GM18502 (cell line): ENCODE data around the gene AGPAT1.
A peak's percentile ranks its signal among the peaks of the same experiment; 100 is the strongest.
"Not testable (repeated sequence)": the region's sequence is repeated elsewhere in the genome, so short reads cannot be mapped to it uniquely, and the experiment has no call there.

Experiments used
- ATAC-seq: cut with Tn5 transposase; IDR thresholded peaks from one replicate; pipeline ENCODE4 v1.9.1; 2021; ENCODE audit warnings: mild to moderate bottlenecking; ENCODE audit not compliant: unreplicated experiment, poor library complexity

The AGPAT1 gene

DNA sequence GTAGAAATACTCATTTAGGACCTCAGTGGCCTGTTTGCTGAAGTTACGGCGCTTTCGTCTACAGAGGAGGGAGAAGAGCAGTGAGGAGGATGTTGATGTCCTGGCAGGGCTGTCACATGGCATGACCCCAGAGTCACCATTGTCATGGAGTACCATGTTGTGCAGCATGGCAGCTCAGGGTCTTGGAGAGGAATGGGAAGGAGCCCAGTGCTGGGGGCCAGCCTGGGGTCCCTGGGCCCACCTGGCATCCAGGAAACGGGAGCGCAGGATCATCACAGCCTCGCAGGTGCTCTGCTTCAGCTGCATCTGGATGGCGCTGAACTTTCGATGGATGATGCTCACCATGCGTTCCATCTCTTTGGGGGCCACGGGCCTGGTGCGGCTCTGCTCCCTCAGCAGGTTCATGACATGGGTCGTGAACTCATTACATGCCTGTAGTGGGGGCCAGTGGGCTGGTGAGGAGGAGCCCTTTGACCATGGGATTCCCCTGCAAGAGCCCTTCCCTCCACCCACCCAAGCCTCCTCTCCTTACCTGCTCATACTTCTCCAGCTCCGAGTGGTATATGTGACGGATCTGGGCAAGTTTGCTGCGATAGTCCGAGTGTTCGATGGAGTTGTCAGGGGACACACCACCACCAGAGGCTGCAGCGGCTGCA is 12.0 kb upstream of the AGPAT1 start:
- ATAC-seq = not testable (repeated sequence)

DNA sequence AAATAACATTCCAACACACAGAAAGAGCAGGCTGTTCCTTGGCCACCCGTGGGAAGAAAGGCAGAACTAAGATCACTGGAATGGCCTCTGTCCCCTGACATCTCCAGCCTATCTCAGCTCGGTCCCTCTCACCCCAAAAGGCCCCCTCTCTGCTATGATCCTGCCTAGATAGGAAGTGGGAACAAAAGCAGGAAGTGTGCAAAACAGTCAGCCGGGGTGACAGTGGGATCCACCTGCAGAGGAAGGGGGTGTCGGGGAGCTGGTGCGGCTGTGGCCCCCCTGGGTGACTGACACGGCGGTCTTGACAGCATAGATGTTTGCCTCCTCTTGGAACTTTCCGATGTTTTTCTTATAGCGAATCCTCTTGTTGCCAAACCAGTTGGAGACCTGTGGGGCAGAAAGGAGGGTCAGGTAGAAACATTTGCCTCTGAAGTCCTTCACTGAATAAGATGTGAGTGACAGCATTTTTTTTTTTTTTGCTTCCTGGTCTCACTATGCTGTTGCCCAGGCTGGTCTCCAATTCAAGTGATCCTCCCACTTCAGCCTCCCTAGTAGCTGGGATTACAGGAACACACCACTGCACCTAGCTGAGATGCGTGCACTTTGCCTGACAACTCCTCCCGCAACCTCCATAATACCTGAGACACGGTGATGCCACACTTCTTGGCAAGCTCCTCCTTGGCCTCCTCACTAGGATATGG is 11.3 kb upstream of the AGPAT1 start:
- ATAC-seq = no peak

DNA sequence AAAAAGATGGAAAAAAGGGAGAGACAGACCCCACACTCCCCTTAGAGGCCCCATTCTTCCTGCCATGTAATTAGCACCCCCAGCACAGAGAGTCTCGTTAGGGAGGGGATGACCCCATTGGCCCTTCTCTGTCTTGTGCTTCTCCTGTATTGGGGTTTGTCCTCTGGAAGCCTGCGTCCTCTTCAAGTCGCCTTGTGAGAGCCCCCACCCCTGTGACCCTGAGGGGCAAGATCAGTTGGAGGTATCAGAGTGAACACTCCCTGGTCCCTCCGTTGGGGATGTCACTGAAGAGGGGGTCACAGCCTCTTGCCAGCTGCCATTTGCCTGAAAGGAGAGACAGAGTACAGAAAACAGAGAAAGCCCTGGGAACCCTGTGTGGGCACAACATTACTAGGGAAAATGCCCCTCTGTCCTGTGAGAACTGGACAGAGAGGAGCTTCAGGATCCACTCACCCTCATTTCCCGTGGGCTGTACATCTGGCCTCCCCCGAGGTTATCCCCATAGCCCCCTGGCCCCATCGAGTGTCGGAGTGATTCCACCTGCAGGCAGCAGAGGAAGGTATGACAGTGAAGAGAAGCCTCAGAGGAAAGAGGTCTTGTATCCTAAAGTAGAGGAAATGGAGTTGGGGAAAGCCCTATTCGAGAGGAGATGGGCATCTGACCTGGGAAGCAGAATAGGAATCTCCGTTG is 10.4 kb upstream of the AGPAT1 start:
- not testable (repeated sequence) for ATAC-seq

DNA sequence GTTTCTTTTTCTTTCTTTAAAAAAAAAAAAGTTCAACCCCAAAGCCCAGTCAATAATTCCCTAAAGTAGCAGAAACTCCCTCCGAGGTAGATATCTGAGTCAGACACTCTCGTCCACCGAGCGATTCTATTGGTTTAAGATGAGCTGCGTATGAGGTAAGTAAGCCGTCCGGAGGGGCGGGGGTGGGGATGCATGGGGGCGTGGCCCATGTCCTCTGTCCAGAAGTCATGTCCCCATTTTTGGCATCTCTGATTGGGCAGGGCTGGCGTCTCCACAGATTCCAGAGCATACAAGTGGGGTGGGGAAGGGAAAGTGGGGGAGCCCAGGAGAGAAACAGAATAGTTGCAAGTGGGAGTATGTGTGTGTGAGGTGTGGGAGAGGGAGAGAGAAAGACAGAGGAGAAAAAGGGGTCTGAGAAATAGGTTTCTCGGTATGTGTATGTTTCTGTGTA is 9.8 kb upstream of the AGPAT1 start:
- ATAC-seq = not testable (repeated sequence)

DNA sequence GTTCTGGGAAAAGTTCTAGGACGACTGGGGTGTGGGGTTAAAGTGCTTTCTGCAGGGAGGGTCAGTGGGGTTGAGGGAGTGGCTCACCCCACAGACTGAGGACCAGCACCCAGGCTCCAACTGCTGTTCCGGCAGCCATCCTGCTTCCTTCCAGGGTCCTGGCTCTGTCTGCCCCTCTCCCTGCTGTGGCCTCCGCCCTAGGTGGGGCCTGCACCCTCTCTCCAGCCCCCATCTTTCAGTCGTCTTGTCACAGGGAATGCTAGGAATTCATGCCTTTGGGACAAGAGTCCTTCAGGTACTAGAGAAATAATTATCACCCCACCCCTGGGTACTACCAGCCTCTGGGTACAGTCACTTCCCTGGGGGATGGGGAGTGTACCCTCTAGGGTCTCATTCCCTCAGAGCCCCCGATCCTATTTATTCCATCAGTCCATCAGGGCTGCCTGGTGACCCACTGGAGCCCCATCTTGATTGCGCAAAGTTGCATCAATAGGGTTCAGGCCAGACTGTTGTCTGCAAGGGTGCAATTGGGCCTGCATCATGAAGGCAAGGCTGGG is 8.3 kb upstream of the AGPAT1 start, which contains the start of gene AGER:
TSS of gene AGER (minus strand) at position 170 of the 557 bp plus-strand sequence. CDS start at position 139, 31 bp downstream.
- no peak for ATAC-seq

DNA sequence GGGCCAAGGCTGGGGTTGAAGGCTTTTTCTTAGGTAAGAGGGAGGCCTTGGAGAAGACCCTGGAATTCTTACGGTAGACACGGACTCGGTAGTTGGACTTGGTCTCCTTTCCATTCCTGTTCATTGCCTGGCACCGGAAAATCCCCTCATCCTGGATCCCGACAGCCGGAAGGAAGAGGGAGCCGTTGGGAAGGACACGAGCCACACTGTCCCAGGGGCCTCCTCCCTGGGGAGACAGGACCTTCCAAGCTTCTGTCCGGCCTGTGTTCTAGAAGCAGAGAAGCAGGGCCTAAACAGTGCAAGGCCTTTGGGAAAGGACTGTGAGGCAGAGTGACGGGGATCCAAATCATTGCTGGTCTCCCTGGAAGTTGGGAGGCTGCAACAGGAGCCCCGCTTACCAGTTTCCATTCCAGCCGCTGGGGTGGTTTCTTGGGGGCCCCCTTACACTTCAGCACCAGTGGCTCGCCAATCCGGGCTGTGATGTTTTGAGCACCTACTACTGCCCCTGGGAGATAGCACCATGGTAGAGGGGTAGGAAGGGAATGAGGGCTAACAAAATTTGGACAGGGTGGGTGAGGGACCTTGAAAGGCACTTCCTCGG is 7.7 kb upstream of the AGPAT1 start:
- ATAC-seq = no peak

DNA sequence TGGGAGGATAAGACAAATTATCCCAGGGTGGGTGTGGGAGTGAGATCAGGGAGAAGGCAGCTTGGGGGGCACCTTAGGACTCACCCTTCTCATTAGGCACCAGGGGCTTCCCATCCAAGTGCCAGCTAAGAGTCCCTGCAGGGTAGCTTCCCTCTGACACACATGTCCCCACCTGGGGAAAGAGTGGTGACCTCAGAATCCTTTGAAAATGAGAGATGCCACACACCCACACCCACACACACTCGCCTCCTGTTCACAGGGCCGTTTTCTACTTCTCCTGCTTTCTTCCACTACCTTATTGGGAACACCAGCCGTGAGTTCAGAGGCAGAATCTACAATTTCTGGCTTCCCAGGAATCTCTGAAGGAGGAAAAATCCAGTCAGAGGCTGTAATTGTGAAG is 7.1 kb upstream of the AGPAT1 start:
- no peak for ATAC-seq

DNA sequence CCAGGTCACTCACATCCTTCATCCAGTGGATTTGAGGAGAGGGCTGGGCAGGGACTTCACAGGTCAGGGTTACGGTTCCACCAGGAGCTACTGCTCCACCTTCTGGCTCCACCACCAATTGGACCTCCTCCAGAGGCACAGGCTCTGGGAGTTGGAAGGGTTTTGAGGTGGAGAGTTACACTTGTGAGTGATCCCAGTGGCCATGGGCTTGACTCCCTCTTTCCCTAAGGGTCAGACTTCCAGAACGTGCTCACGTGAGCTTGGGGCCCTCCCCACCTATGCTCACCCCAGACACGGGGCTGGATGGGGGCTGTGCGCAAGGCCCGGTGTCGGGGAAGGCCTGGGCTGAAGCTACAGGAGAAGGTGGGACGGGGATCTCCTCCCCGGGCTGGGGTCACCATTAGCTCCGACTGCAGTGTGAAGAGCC is 6.7 kb upstream of the AGPAT1 start:
- ATAC-seq = no peak

DNA sequence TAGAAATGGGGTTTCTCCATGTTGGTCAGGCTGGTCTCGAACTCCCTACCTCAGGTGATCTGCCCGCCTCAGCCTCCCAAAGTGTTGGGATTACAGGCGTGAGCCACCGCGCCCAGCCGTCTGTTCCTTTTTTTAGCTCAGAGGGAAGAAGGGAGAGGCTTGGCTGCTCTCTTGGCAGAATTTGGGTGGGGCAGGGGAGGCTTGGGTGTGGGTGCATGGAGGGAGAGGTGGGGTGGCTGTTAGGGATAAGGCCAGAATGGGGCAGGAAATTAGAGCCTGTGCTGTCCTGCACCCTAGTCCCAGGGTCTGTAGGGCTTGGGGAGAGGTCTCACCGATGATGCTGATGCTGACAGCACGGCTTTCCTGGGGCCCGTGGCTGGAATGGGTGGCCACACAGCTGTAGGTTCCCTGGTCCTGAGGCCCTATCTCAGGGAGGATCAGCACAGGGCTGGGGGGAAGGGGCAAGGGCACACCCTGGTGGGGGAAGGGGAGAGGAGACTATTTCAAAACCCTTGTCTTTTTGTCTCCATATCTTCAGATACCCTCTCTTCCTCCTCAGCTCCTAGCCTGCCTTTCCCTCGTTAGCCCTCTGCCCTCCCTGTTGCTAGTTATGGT is 6.1 kb upstream of the AGPAT1 start:
- no peak for ATAC-seq

DNA sequence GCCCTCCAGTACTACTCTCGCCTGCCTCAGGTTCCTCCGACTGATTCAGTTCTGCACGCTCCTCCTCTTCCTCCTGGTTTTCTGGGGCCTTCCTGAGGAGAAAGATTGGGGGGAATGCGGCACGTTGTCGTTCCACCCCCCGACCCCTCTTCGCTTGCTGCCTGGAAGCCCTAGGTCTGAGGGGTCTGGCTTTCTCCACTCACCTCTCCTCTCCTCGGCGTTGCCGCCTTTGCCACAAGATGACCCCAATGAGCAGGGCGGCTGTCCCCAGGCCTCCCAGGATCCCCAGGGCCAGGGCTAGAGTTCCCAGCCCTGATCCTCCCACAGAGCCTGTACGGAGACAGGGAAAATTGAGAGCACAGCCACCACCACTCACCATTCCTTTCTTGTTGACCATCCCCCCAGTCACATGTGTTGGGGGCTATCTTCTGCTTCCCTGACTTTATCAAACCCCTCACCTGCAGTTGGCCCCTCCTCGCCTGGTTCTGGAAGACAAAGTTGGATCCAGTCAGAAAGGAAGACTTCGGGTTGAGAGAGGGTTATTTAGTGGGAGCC is 5.3 kb upstream of the AGPAT1 start:
- no peak for ATAC-seq

DNA sequence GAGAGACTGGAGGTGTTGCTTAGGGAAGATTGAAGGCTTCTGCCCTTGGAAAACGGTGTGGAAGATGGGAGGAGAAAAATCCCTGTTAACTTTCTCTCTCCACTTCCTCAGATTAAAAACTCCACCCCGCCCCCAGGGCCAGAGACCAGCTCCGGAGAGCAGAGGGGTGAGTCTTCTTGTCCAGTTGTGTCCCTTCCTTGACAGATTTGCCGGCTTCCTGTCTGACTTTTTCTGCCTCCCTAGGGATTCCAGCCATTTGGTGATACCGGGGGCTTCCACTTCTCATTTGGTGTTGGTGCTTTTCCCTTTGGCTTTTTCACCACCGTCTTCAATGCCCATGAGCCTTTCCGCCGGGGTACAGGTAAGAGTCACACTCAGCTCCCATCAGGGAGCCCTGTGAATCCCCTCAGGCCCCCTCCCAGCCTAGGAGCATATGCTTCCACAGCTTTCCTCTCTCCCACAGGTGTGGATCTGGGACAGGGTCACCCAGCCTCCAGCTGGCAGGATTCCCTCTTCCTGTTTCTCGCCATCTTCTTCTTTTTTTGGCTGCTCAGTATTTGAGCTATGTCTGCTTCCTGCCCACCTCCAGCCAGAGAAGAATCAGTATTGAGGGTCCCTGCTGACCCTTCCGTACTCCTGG is 4.0 kb upstream of the AGPAT1 start:
- ATAC-seq = no peak

DNA sequence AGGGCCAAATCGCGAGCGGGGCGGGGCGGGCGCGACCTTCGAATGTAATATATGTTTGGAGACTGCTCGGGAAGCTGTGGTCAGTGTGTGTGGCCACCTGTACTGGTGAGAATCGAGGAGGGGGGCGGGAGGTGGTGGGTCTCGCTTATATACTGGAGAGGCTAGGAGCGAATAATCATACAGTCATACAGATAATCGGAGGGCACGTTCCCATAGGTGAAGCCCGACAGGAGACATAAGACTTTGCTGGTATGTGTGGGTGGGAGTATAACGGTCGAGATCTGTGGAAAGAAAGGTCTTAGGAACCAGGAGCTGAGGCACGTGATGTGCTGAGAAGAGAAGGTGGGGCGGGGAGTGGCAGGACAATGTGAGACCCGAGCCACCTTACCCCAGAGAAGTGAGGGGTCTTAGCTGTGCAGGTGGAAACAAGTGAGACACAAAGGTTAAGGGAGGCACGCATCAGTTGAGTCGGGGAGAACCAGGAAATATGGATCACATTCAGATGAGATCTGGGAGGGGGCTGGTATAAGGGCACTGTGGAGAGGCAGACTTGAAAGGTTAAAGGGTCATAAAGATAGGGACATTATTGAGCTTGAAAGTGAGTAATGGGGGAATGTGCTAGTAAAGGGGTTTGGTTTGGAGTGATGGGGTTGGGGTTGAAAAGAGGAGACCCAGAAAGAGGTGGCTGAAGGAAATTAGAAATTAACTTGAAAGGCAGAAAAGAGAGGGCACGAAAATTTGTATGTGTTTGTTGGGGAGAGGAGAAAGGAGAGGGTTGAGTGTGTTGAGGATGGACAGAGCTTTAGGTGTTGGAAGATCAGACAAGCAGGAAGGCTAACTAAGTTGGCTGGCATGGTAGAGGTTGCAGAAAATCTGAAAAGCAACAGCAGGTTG is 2.9 kb upstream of the AGPAT1 start:
- no peak for ATAC-seq

DNA sequence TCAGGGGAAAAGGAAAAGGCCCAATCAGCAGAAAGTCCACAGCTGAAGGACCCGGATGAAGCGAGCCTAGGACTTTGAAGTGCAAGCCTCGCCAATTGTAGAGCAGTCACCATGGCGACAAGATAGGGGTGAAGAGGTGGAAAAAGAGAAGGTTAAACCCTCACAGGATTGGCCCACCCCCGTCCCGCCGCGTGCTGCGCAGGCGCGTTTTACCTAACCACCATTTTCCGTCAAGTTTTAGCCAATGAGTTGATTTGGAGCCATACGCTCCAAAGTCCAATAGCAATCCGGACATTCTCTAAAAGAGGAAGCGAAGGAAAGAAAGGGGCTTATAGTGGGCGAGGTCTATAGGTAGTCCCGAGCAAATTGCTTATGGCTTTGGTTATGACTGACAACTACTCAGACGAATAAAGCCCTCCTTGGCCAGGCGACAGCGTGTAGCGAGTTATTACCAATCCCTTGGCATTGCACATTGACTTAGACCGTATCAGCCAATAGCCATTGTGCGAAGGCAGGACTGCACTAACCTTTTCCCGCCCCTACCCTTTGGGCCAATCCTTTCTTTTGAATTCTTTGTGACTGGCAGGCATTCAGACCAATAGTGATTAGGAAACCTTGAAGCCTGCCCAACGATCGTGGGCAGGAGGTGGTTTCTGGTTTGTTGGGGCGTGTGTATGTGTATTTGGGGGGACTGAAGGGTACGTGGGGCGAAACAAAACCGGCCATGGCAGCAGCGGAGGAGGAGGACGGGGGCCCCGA is 2.1 kb upstream of the AGPAT1 start, which contains the start of gene RNF5:
TSS of gene RNF5 (plus strand) at position 618 of the 759 bp plus-strand sequence. CDS start at position 725, 107 bp downstream.
- ATAC-seq = peak; percentile 73

DNA sequence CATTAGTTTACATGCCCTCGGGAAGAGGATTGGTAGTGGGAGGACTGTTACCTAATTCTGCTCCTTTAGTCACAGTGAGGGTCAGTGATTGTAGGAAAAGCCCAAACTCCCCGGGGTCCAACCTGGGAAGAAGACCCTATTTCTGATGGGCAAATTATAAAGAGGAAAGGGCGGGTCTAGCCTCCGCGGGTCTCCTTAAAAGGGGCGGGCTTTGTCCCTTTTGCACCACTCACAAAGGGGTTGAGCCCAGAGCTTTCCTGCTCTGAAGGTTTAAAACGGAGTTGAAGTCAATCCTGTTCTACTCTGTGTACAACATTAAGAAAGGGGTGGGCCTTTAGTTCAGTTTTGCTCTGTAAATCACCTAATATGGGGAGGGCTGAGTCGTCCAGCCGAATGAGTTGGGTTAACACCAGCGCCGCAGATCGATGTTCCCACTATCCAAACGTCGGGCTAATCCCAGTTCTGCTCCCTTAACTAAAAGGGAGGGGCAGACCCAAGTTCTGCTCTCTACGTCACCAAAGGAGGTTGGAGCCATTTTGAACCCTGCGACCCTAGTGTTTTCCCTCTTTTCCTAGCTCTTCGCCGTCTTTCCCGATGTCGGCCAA is 1.4 kb upstream of the AGPAT1 start:
- peak; percentile 3 for ATAC-seq

DNA sequence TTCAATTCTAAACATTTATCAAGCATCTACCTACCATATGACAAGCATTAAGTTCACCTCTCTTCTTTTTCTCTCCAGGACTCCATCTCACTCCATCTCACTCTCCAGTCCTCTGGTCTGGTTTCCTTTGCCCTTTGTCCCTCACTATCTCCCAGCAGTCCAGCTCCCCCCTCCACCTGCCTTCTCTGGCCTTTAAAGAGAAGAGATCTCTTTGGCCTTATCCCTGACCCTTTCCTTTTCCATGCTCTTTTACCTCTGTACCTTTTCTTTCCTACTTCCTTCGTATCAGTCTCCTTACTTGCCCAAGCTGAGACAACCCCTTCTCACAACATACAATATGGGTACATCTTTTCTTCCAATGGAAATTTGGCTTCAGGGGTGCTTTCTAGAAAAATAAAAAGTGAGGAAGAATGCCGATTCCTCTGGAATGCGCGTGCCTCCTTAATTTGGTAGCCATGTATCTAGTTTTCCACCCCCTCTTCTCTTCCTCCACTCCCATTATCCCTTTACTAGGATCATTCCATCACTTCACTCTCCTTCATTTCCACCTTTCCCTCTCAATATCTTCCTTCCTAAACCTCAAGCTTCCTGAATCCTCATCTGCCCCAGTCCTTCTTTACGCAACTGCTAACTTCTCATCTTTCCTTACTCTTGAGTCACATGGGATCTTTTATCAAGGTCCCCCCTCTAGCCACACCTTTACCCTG is 745 bp upstream of the AGPAT1 start:
- no peak for ATAC-seq

DNA sequence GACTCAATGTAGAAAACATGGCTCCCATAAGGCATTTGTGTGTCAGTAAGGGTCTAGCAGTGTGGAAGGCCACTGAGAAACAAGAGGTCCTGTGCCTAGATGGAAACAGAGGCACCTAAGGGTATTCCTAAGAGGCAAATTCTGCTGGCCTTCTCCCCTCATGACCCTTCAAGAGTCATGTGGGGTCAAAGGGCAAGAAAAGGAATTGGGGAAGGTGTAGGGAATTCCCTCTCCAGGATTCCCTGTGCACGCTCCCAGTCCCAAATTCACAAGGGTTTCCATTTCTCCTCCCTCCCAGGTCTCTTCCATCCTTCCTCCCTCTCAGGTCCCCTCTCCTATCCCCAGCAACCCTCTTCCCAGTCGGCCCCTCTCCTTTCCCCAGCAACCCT is 568 bp downstream of the AGPAT1 start:
- ATAC-seq = no peak

DNA sequence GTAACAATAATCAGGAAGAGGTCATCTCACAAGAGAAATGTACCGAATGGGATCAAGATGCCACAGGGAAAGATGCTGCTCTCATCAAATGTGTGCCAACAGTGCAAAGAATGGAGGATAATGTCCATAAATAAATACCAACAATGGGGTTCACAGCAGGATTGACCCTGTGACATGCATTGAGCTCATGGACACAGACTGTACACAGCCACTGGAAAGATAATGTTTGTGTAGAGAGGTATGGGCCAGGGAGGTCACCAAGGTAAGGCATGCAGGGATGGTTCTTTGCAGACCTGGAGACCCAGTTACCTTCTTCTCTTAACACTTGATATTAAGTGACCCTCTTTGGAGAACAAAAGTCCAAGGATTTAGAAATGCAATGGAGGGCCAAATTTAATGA is 1.5 kb downstream of the AGPAT1 start:
- no peak for ATAC-seq
